Umbilical cord (tissue), 2 donors: ENCODE results near the gene ABHD3. TPM values are rescaled to one million over a fixed set of nuclear protein-coding genes. Genes with fewer than 3 reads are reported as not detected.
"Not testable (repeated sequence)": the region's sequence is repeated elsewhere in the genome, so short reads cannot be mapped to it uniquely, and the experiment has no call there.

Source experiments
- DNase-seq: peaks from one replicate; pipeline ENCODE4 v3.0.0-alpha.2; 2015; ENCODE audit warnings: low spot score
- total RNA-seq: library from RNA; depleted of rRNA; stranded (reverse); fragments of >200 nt; gene quantifications from one replicate; pipeline ENCODE4 v1.2.3, GENCODE V29; 2014; ENCODE audit warnings: low replicate concordance; ENCODE audit not compliant: insufficient read depth

ABHD3 gene, protein sequence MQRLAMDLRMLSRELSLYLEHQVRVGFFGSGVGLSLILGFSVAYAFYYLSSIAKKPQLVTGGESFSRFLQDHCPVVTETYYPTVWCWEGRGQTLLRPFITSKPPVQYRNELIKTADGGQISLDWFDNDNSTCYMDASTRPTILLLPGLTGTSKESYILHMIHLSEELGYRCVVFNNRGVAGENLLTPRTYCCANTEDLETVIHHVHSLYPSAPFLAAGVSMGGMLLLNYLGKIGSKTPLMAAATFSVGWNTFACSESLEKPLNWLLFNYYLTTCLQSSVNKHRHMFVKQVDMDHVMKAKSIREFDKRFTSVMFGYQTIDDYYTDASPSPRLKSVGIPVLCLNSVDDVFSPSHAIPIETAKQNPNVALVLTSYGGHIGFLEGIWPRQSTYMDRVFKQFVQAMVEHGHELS
- 15.2 TPM for total RNA-seq

GRCh38 chr18:21704603-21705364 lies at the start of gene ABHD3:
ABHD3 (minus strand) TSS chr18:21704774; CDS start chr18:21704665, 109 bp downstream.
- DNase-seq: peak; percentile 94

GRCh38 chr18:21747764-21748693 lies 43.5 kb upstream of the ABHD3 start:
- no peak for DNase-seq

DNA sequence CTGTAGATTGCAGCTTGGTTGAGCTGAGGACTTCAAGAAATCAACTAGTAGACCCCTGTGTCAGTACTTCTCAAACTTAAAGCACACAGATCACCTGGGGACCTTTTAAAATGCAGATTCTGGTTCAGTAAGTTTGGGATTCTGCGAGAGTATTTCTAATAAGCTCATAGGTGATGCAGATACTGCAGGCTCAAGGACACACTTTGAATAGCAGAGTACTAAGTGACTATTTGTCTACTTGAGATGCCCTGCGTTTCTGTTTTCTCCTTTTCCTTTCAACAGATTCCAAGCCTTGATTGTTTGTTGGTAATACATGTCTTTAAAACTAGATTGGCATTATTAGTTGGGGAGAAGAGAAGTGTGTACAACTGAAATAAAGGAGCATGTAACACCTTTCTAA lies 42.7 kb upstream of the ABHD3 start:
- DNase-seq: no peak

DNA sequence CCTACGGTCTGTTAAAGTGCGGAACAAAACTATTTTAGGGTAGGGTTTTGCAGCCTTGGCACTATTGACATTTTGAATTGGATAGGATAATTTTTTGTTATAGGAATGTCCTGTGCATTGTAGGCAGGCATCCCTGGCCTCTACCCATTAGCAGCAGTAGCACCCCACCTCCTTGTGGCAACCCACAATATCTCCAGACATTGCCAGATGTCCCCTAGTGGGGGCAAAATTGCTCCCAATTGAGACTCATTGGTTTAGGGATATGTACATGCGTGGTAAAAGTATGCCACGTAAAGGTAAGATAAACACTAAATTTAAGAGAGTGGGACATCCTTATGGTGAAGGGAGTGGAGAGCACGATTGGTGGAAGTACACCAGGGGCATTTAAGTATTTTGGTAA lies 40.7 kb upstream of the ABHD3 start:
- DNase-seq: no peak

DNA sequence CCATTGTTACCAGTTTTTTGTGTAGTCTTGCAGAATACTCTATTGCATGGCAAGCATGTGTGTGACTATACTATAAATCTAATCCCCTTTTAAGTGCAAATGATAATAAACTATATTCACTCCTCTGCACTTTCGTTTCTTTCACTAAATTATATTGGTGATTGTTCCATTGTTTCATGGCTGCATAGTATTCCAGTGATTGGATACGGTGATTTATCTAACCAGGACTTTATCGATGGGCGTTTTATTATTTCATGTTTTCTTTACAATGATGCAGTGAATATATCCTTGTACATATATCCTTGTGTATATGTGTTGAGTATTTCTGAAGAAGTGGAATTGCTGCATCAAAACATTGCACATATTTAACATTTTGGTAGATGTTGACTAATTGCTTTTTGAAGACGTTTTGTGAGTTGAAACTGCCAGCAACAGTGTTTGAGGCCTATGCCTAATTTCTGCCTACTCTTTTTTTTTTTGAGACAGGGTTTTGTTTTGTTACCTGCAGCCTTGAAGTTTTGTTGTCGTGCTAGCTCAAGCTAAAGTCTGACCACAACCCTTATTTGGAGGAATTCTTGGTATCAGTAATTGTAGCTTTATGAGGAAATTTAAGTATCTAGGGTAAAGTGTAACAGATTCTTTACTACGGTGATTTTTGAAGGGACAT lies 38.7 kb upstream of the ABHD3 start:
- no peak for DNase-seq

DNA sequence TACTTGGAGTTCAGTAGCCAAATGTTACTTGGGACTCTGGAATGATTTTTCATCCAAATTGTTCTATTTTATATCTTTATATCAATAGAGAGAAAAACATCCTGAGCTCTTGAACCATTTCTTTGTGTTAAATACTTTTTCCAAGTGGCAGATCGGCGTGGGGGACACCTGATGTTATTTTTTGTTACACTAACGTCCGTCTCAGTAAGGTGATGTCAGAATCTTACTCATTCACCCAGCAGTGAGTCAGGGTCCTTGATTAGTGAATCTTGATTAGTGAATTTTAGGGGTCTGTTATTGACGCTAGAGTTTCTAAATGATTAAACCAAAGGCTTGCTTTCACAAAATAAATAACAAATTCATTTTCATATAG lies 37.7 kb upstream of the ABHD3 start:
- DNase-seq: no peak

- DNase-seq: peak; percentile 23
Observed at GRCh38 chr18:21741562-21742314, 37.2 kb upstream of the ABHD3 start.

- no peak for DNase-seq
Observed at GRCh38 chr18:21741312-21741561, 36.7 kb upstream of the ABHD3 start.

GRCh38 chr18:21740538-21741311 lies 36.2 kb upstream of the ABHD3 start, which contains the start of gene MIB1:
MIB1 (plus strand) TSS chr18:21740792; CDS start chr18:21741584, 792 bp downstream.
- DNase-seq: peak; percentile 100

DNA sequence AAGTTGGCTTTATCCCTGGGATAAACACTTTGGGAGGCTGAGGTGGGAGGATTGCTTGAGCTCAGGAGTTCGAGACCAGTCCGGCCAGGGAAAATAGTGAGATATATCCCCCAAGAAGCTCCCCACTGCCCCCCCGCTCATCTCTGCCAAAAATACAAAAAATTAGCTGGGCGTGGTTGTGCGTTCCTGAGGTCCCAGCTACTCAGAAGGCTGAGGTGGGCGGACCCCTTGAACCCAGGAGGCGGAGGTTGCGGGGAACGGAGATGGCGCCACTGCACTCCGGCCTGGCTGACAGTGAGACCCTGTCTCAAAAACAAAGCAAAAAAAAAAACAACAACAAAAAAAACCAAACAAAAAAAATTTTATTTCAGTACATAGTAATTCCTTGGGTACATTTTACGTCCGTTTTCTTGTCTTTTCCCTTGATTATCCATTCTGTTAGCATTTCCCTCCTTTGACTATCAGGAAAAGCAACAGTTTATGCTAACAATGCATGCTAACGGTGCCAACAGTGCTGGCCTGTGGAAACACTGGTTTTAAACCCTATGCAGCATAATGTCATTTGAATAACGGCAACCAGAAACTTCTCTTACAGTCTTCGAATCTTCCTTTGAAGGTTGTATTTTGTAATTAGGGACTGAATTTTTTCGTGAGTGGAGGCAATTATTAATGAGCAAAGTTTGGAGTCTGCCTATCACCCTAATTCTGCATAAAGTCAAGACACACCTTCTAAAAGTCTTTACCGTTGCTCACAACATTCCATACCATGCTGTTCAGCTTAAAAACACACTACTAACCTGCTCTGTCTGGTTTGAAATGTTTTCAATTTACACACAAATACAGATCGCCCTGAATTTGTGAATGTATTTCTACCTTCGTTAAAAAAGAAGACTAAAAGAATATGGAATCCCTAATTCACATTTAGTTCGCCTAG lies 35.3 kb upstream of the ABHD3 start:
- DNase-seq: peak; percentile 15

DNA sequence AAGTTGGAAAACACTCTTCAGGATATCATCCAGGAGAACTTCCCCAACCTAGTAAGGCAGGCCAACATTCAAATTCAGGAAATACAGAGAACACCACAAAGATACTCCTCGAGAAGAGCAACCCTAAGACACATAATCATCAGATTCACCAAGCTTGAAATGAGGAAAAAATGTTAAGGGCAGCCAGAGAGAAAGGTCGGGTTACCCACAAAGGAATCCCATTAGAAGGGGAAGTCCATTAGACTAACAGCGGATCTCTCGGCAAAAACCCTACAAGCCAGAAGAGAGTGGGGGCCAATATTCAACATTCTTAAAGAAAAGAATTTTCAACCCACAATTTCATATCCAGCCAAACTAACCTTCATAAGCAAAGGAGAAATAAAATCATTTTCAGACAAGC lies 32.4 kb upstream of the ABHD3 start:
- DNase-seq: not testable (repeated sequence)

DNA sequence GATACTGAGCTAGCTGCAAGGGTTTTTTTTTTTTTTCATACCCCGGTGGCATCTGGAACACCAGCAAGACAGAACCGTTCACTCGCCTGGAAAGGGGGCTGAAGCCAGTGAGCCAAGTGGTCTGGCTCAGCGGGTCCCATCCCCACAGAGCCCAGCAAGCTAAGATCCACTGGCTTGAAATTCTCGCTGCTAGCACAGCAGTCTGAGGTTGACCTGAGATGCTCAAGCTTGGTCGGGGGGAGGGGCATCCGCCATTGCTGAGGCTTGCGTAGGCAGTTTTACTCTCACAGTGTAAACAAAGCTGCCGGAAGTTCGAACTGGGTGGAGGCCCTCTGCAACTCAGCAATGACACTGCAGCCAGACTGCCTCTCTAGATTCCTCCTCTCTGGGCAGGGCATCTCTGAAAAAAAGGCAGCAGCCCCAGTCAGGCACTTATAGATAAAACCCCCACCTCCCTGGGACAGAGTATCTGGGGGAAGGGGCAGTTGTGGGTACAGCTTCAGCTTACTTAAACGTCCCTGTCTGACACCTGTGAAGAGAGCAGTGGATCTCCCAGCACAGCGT lies 31.0 kb upstream of the ABHD3 start:
- DNase-seq: no peak

GRCh38 chr18:21733011-21733410 lies 28.4 kb upstream of the ABHD3 start:
- no peak for DNase-seq

- no peak for DNase-seq
Observed at GRCh38 chr18:21727702-21728101, 23.1 kb upstream of the ABHD3 start.

DNA sequence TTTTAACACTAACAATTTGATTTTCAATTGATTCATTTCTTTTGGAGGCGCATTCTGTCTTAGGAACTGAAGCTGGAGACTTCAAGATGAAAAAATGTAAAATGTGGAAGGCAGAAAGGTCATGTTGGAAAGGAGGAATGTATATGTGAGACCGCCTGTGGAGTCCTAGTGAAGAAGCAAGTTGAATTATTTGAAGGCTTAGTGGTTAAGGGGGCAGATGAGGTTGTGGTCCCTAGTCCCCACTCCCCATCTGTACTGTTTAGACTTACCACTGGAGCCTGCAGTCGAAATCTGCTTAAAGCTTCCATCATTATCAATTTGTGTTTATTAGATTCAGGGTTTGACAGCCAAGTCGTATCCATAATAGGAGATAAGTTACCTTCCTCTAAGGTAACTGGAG lies 20.6 kb upstream of the ABHD3 start:
- DNase-seq: no peak

- no peak for DNase-seq
Observed at GRCh38 chr18:21722687-21723086, 18.1 kb upstream of the ABHD3 start.

- DNase-seq: no peak
Observed at GRCh38 chr18:21714474-21714873, 9.9 kb upstream of the ABHD3 start.

DNA sequence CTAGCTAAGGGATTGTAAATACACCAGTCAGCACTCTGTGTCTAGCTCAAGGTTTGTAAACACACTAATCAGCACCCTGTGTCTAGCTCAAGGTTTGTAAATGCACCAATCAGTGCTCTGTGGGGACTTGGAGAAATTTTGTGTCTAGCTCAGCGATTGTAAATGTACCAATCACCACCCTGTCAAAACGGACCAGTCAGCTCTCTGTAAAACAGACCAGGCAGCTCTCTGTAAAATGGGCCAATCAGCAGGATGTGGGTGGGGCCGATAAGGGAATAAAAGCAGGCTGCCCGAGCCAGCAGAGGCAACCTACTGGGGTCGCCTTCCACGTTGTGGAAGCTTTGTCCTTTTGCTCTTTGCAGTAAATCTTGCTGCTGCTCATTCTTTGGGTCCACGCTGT lies 2.6 kb upstream of the ABHD3 start:
- DNase-seq: not testable (repeated sequence)
